ENCODE measurements around the gene VTN.

DNA sequence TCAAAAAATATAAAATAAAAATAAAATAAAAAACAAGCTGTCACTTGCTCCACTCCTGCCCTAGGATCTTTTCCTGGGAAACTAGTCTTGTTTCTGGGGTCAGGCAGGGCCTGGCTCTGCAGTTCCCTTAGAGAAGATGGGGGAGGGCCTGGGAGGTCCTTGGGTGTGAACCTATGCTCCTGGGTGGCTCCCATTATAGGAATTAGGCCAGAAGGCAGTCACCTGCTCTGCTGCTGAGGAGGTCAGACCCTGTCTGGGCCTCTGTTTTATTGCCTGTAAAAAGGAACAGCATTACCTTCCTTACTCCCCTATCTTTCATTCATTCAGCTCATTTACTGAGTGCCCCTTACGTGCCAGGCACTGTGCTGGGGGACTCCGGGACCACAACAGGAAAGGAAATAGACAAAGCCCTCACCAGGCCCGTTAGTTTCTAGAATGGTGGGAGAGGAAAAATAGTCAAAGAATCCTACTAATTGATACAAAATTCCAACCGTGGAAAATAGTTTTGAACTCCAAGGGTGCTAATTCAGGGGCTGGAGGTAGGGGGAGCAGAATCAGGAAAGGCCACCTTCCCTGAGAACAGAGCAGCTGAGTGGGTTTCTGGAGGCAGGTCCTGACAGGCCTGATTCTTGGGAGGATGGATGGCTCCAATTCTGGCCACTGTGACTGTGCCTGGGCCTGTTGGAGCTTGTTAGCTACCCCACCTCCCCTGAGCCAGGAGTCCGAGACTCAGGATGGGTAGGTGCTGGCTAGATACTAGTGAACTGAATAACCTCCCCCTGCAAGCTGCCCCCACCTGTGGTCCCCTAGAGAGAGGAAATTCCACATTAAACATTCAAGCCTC lies 37.2 kb upstream of the VTN start:
- TF ChIP-seq, protein P1, sequence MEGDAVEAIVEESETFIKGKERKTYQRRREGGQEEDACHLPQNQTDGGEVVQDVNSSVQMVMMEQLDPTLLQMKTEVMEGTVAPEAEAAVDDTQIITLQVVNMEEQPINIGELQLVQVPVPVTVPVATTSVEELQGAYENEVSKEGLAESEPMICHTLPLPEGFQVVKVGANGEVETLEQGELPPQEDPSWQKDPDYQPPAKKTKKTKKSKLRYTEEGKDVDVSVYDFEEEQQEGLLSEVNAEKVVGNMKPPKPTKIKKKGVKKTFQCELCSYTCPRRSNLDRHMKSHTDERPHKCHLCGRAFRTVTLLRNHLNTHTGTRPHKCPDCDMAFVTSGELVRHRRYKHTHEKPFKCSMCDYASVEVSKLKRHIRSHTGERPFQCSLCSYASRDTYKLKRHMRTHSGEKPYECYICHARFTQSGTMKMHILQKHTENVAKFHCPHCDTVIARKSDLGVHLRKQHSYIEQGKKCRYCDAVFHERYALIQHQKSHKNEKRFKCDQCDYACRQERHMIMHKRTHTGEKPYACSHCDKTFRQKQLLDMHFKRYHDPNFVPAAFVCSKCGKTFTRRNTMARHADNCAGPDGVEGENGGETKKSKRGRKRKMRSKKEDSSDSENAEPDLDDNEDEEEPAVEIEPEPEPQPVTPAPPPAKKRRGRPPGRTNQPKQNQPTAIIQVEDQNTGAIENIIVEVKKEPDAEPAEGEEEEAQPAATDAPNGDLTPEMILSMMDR (IDR thresholded peaks at IDR 0.05), result no peak
- no peak for TF ChIP-seq EZH2 (IDR thresholded peaks at IDR 0.05; ENCODE audit: borderline replicate concordance, insufficient read depth, low read depth, low read length, poor library complexity, severe bottlenecking)
